Stimulated activated CD4-positive, alpha-beta T cell treated with anti-CD3 and anti-CD28 coated beads, Interleukin-12 subunit alpha, Interleukin-12 subunit beta, amount 100 ng/mL, for 4 hours (primary cell): ENCODE results near the gene RPAP3.
A peak's percentile ranks its signal among the peaks of the same experiment; 100 is the strongest.

Experiments
- DNase-seq: peaks from one replicate; pipeline ENCODE4 v3.0.0-alpha.2; 2020

RPAP3 gene

DNA sequence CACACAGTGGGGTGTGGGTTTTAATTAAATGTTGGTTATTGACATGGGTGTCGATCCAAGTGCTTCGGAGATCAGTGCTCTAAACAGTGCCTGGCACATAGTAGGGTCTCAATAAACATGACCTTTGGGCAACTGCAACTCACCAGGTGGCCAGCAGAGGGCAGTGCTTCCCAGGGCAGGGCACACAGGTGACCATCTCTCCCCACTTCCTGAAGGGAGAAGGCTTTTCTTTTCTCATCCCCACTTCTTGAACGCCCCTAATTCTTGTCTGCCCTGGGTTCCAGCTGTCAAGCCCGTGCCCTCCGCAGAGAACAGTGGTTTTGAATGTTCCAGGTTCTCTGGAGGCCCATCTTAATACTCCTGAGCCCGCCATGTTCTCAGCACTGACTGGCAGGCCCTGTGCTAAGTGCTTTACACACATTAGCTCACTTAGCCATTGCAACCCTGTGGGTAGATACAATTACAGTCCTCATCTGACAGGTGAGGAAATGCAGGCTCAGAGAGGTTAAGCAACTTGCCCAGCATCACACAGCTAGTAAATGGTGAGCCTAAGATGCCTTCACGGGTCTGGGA lies 36.5 kb upstream of the RPAP3 start:
- DNase-seq, result peak; percentile 75

DNA sequence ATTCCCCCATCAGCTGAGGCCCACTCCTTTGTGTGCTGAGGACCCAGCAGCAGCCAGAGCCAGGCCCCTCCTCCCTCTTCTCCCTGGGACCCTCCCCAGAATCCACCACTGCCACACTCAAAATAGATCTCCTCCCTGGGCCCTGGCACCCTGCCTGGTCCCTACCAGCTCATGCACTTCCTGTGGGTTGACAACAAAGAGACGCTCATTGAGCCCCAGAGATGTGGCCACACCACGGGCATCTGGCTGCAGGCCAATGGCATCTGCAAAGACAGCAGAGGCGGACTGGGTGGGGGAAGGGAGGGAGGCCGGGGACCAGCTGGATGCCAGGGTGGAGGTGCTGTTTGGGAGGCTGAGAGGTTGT lies 35.5 kb upstream of the RPAP3 start:
- peak; percentile 26 for DNase-seq

DNA sequence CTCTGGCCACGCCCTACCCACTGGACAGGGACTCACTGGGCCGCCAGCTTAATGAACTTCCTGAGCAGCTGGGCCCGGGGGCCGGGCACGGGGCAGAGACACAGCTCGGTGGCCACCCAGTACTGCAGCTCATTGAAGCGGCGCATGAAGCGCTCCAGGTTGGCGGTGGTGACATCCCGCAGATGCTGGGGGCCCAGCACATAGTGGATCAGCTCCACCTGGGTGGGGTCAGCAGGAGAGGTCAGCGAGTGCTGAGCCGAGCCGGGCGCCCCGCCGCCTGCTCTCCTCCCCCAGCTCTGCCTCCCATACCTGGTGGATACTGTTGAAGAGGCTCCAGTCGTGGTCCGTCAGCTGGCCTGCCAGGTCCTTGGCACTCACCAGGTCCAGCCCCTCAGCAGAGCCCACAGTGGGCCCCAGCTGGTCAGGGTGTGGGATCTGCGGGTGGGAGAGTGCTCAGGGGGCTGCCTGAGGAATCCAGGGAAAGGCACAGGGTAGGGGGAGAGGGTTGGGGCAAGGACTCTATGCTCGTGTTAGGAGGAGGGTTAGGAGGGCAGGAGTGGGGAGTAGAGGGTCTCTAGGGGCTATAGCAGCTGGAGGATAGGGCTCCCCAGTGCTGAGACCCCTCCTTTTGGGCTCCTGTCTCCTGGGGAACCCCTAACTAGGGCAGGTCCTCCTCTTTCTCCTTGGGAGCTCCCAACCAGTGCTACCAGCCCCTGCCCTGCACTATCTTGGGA lies 34.9 kb upstream of the RPAP3 start:
- DNase-seq, result no peak

DNA sequence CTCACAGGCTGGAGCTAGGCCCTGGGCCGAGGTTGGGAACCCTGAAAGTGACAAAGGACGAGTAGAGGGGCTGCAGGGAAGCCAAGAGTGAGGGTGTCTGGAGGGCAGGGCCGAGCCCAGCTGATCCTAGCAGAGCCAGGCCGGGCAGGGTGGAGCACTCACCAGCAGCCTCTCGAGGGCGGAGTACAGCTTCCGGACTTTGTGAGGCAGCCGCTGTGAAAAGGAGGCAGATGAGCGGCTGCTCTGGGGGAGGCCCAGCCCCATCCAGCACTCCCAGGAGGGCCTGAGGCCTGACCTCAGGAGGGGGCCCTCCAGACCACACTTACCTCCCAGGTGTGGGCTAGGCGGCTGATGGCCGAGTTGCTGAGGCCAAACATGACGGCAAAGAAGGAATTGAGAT lies 34.1 kb upstream of the RPAP3 start:
- DNase-seq, result no peak

GRCh38 chr12:47739297-47739696 lies 33.5 kb upstream of the RPAP3 start:
- DNase-seq, result no peak

- no peak for DNase-seq
Measured at GRCh38 chr12:47737936-47738594, 32.2 kb upstream of the RPAP3 start.

DNA sequence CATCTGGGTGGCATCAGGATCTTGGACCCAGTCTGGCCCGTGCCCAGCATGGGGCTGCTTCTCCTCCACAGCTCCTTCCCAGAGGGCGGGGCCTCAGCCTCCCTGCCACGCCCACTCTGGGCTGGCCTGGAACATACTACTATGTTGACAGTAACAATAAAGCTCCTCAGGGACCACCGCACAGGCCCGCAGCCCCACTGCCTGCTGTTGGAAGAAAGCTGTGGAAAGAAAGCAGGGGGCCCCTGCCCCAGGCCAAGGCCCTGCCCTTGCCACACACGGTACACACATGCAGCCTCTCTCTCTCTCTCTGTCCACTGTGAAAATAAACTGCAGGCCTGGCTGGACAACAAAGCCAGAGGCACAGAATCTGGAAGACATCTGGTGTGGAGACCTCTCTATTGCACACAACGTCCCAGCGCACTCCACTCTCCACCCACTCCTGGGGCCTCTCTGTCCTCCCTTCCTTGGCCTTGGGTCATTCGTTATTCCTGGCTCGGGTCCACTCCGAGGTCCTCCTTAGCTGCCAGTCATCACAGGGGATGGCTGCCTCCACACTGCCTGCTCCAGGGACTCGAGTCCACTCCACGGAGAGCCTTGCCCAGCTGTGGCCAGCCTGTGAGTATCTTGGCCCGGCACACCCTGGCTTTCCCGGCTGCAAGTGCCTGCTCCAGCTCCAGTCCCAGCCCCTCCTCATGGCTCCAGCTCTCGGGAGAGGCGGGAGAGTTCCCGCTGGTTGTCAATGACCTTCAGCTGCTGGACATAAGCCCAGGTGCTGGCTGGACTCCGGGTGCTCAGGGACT lies 31.2 kb upstream of the RPAP3 start:
- DNase-seq, result no peak

DNA sequence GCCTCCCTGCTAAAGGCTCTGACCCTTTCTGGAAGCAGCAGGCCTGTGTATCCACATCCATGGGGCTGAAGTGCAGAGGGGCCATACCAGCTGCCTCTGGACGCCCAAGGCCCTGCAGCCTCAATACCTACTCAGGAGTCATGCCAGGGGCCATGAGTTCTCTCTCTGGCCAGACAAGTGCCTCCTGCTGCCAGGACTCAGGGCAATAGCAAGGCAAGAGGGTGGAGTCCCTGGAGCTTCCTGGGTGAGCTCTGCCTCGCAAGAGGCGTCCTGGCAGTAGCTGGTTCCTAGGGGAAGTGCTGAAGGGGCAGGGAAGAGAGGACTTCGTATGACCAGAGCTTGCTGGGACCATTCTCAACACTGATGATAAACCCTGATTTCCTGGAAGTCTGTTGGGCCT lies 30.4 kb upstream of the RPAP3 start:
- no peak for DNase-seq

GRCh38 chr12:47735649-47736048 lies 29.8 kb upstream of the RPAP3 start:
- no peak for DNase-seq

- DNase-seq, result no peak
Measured at GRCh38 chr12:47734725-47735480, 29.1 kb upstream of the RPAP3 start.

DNA sequence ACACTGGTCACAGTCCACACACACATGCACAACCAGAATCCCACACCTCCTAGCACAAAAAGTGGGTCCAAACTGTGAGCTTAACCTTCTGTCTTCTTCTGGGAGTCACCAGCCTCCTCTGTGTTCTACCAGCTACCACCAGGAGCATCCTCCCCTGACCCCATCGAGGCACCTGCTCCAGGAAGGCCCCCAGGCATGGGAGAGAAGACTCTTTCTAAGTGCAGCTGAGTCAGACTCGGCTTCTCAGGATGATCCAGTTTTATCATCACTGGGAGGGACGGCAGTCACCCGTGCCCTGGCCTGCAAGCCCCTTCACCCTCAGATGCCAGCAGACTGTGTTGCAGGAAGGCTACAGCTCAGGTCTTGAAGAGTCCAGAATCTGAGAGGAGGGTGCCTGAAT lies 27.3 kb upstream of the RPAP3 start:
- no peak for DNase-seq

DNA sequence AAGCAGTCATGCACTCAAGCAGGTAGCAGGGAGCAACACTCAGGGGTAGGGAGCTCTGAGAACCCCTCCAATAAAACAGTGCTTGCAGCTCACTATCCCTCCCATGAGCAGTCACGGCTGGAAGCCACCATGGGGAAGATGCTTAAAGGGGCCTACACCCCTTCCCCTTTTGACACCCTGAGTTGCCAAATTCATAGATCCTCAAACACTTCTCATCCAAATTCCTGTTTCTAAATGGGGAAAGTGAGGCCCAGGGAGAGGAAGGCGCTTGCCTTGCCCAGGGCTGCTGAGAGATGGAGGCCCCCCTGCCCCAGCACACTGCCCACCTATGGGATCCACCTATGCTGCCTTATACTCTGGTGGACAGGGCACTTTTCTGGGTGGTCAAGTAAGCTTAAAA lies 26.7 kb upstream of the RPAP3 start:
- DNase-seq, result no peak

GRCh38 chr12:47731723-47732122 lies 25.9 kb upstream of the RPAP3 start:
- no peak for DNase-seq

- no peak for DNase-seq
Measured at GRCh38 chr12:47730341-47730744, 24.5 kb upstream of the RPAP3 start.

DNA sequence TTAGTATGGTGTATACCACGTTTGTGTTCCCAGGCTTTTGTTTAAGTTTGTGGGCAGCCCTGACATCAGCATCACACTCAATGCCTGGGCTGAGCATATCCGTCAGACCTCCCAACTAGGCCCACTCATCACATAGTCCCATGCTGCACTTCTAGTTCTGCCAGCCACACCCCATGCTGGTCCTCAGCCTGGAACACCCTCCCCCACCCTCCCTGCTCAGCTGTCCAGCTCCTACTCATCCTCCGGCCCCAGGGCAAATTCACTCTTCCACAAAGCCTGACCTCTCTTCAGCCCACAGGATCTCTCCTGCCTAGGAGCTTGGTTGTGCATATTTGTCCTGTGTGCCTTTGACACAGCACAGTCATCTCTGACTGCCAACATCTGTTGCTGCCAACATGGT lies 23.4 kb upstream of the RPAP3 start:
- DNase-seq, result no peak

- DNase-seq, result no peak
Measured at GRCh38 chr12:47725893-47726292, 20.1 kb upstream of the RPAP3 start.

GRCh38 chr12:47725091-47725772 lies 19.4 kb upstream of the RPAP3 start, which contains the start of gene ENDOU:
TSS of gene ENDOU (minus strand) at chr12:47725490. CDS start at chr12:47725413, 77 bp downstream.
- DNase-seq, result no peak

- DNase-seq, result no peak
Measured at GRCh38 chr12:47722941-47723631, 17.3 kb upstream of the RPAP3 start.

- no peak for DNase-seq
Measured at GRCh38 chr12:47722136-47722834, 16.5 kb upstream of the RPAP3 start.

DNA sequence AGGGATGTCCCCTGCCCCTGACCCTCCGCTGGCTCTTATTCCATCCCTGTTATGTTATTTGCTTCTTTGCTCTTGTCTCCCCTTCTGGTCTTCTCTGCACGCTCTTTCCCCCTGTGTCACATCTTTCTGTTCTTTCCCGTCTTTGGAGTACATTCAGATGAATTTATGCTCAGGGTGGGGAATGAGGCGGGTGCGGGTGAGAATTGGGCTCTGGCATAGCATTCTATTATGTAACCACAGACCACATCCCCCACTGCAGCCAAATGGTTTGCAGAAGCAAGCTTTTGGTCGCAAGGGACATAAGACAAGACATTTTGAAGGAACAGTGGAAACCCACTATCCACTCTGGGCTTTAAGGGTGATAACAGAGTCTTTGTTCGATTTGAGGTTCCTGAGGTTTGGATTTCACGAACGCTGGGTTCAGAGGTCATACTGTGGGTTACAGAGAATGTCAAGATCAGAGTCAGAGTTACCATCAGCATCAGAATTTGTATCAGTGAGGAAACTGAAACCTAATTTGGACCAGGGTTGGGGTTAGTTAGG lies 15.7 kb upstream of the RPAP3 start:
- no peak for DNase-seq

- DNase-seq, result no peak
Measured at GRCh38 chr12:47718531-47718930, 12.7 kb upstream of the RPAP3 start.
